ENCODE data around the gene HDAC9.

The HDAC9 gene

GRCh38 chr7:18798088-18798906, 302.7 kb downstream of the HDAC9 start:
- DNase-seq, result no peak

- DNase-seq, result no peak
These were observed 304.4 kb downstream of the HDAC9 start for GRCh38 chr7:18799899-18800298.

GRCh38 chr7:18803923-18804322, 308.4 kb downstream of the HDAC9 start:
- no peak for DNase-seq

GRCh38 chr7:18806177-18806576, 310.6 kb downstream of the HDAC9 start:
- no peak for DNase-seq

- no peak for DNase-seq
These were observed 312.5 kb downstream of the HDAC9 start for GRCh38 chr7:18808026-18808425.

- no peak for DNase-seq
These were observed 319.9 kb downstream of the HDAC9 start for GRCh38 chr7:18815261-18815960.

- no peak for DNase-seq
These were observed 325.4 kb downstream of the HDAC9 start for GRCh38 chr7:18820981-18821380.

GRCh38 chr7:18821554-18821953, 326.0 kb downstream of the HDAC9 start:
- DNase-seq, result no peak

- no peak for DNase-seq
These were observed 328.6 kb downstream of the HDAC9 start for GRCh38 chr7:18824157-18824556.

- DNase-seq, result no peak
These were observed 332.9 kb downstream of the HDAC9 start for GRCh38 chr7:18828260-18828993.

GRCh38 chr7:18828994-18829857, 333.7 kb downstream of the HDAC9 start:
- no peak for DNase-seq

GRCh38 chr7:18829858-18830285, 334.3 kb downstream of the HDAC9 start:
- DNase-seq, result no peak

GRCh38 chr7:18831419-18831818, 335.9 kb downstream of the HDAC9 start:
- DNase-seq, result no peak

GRCh38 chr7:18831943-18832342, 336.4 kb downstream of the HDAC9 start:
- DNase-seq, result no peak

GRCh38 chr7:18834577-18834976, 339.0 kb downstream of the HDAC9 start:
- no peak for DNase-seq

- no peak for DNase-seq
These were observed 339.6 kb downstream of the HDAC9 start for GRCh38 chr7:18835001-18835690.

- no peak for DNase-seq
These were observed 348.4 kb downstream of the HDAC9 start for GRCh38 chr7:18843979-18844378.

GRCh38 chr7:18844735-18845134, 349.2 kb downstream of the HDAC9 start:
- no peak for DNase-seq

- DNase-seq, result no peak
These were observed 350.2 kb downstream of the HDAC9 start for GRCh38 chr7:18845700-18846099.

- DNase-seq, result no peak
These were observed 351.2 kb downstream of the HDAC9 start for GRCh38 chr7:18846765-18847215.

GRCh38 chr7:18849130-18849529, 353.6 kb downstream of the HDAC9 start:
- DNase-seq, result no peak

GRCh38 chr7:18855796-18856195, 360.2 kb downstream of the HDAC9 start:
- no peak for DNase-seq

Measured in GF-D8 (cell line).